Esophagus muscularis mucosa (tissue), 4 donors: ENCODE data around the gene MLF1. TPM values are rescaled to one million over a fixed set of nuclear protein-coding genes. Genes with fewer than 3 reads are reported as not detected.
A peak's percentile ranks its signal among the peaks of the same experiment; 100 is the strongest.

ENCODE experiments used
- DNase-seq: peaks from one replicate; pipeline ENCODE4 v3.0.0-alpha.2; 2017; ENCODE audit errors: extremely low spot score
- H3K27ac ChIP-seq, 4 donors: fragments of 200-600 bp; sonication (generic); replicated peaks in 1 of 4; 1 replicate in 3 of 4; 2 replicates in 1 of 4; pipeline ENCODE4 v1.5.1; 2016 to 2019; ENCODE audit warnings: mild to moderate bottlenecking in 1 of 4
- H3K27me3 ChIP-seq, 4 donors: fragments of 200-600 bp; sonication (generic); one replicate each; pipeline versions ENCODE4 v1.5.1 to v1.6.0; 2016 to 2019
- H3K36me3 ChIP-seq, 4 donors: fragments of 200-600 bp; sonication (generic); one replicate each; pipeline ENCODE4 v1.5.1; 2016 to 2019
- H3K4me1 ChIP-seq, 4 donors: fragments of 200-600 bp; sonication (generic); one replicate each; pipeline ENCODE4 v1.5.1; 2016 to 2019
- H3K4me3 ChIP-seq, 4 donors: fragments of 200-600 bp; sonication (generic); 1 replicate in 2 of 4; 2 replicates in 2 of 4; pipeline ENCODE4 v1.5.1; 2016 to 2019; ENCODE audit warnings: mild to moderate bottlenecking in 4 of 4, moderate library complexity in 1 of 4
- H3K9me3 ChIP-seq, 4 donors: fragments of 200-600 bp; sonication (generic); 1 replicate in 3 of 4; 2 replicates in 1 of 4; pipeline ENCODE4 v1.5.1; 2016 to 2019
- CTCF ChIP-seq, 3 experiments: fragments of 200-600 bp in 2 of 3; fragments of 450-650 bp in 1 of 3; sonication (generic) in 2 of 3; IDR thresholded peaks; one replicate each; pipeline ENCODE4 v1.5.1; 2017 to 2019; ENCODE audit warnings: antibody characterized with exemption in 3 of 3, mild to moderate bottlenecking in 2 of 3, moderate library complexity in 1 of 3
- EP300 ChIP-seq: sonication (generic); formaldehyde crosslinking; IDR thresholded peaks from one replicate; pipeline ENCODE4 v1.6.1; 2017; ENCODE audit warnings: antibody characterized with exemption
- POLR2A ChIP-seq: fragments of 450-650 bp; IDR thresholded peaks from one replicate; pipeline ENCODE4 v1.6.1; 2017; ENCODE audit warnings: antibody characterized with exemption, moderate library complexity, mild to moderate bottlenecking, low read depth
- POLR2AphosphoS5 ChIP-seq, 2 donors: sonication (generic); formaldehyde crosslinking; IDR thresholded peaks; one replicate each; pipeline ENCODE4 v1.6.1; 2017; ENCODE audit warnings: antibody characterized with exemption in 2 of 2
- WGBS: methylation state at CpG from one replicate; pipeline ENCODE4 v1.1.5; 2018; 5-methylcytosine and 5-hydroxymethylcytosine counted together
- intact Hi-C: fragments of 100-400 bp; cut with DNase I; formaldehyde crosslinking; loops from one replicate; pipeline ENCODE4 v1.15.1; 2023
- total RNA-seq, 4 donors: library from RNA; depleted of rRNA; stranded (reverse); fragments of >200 nt; gene quantifications; one replicate each; pipeline versions ENCODE4 v1.1.0 to v1.2.1, GENCODE V29; 2016

The MLF1 gene
- total RNA-seq, 4 donors from 2014 or later: 7.6 to 15.2 (median 9.9) TPM

DNA sequence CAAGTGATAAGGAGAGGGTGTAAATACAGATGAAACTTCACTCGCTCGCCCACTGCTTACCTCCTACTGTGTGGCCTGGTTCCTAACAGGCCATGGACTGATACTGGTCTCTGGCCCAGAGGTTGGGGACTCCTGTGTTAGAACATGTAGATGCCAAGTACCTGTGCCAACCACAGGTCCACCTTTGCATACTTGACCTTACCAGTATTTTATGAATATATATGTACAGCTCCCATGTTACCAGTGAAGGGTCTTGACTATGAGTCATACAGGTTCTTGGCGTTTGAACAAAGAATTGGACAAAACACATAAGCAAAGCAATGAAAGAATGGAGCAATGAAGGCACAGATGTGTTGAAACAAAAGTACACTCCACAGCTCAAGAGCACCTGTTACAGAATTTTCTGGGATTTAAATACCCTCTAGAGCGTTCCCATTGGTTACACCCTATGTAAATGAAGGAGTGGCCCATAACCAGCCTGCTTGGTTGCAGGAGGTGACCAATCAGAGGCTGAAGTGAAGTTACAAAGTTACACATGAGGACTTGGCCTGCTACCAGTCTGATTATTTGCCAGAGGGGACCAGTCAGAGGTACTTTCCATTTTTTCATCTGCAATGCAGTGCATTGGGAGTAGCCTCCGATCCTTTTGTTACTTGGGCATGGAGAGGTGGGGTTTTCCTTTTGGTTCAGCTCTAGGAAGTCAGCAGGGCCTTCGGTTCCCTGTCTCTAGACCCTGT lies 71.6 kb downstream of the MLF1 start:
- Histone ChIP-seq H3K4me3 (no peak overlapping the region), H3K36me3 (peaks cover 0 to 16% (median 10%) of the 10 kb centered on the region in 4 donors), H3K27ac (no peak overlapping the region), H3K9me3 (no peaks in the 10 kb centered on the region), H3K27me3 (no peaks in the 10 kb centered on the region), H3K4me1 (peaks cover 13 to 30% (median 23%) of the 10 kb centered on the region in 4 donors)
- no peak for TF ChIP-seq POLR2A
- no peak for TF ChIP-seq POLR2AphosphoS5 (IDR thresholded peaks at IDR 0.05)
- TF ChIP-seq CTCF (IDR thresholded peaks at IDR 0.05): no peak
- no peak for TF ChIP-seq EP300
- 80% methylated on average over 6 of the region's 6 CpGs for WGBS
- DNase-seq: no peak
- intact Hi-C loops: no loop called here

DNA sequence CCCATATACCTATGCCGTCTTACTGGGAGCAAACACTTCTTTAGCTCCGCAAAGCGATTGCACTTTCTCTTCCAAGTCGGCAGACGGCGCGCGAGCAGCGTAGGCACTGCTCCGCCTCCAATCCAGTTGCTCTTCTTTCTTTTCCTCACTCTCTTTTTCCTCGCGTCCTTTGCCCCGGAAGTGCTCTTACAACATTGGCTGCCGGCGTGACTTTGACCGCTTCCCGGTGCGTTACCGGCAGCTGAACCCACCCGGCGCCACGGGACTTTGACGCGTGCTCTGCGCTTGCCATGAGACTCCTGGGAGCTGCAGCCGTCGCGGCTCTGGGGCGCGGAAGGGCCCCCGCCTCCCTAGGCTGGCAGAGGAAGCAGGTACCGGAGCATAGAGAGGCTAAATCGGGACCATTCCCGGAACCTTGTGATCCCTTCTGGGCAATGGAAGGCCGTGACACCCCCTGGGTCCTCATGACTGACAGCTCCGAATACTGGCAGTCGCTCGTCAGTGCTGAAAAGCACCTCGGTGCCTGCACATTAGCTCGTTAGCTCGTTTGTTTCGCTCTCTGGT lies 73.4 kb downstream of the MLF1 start, which contains the start of gene GFM1:
Gene GFM1, plus strand, starts transcription at position 183 of the 564 bp plus-strand sequence. Its CDS starts 108 bp downstream, at position 291.
- intact Hi-C loops: no loop called here
- Histone ChIP-seq H3K4me1 (peaks cover 18 to 31% (median 23%) of the 10 kb centered on the region in 4 donors), H3K27ac (peak within 1 kb of the TSS; percentile 84 to 90 (median 89)), H3K4me3 (peak within 1 kb of the TSS; percentile 85 to 97 (median 88)), H3K36me3 (peaks cover 0 to 31% (median 18%) of the 10 kb centered on the region in 4 donors), H3K9me3 (no peaks in the 10 kb centered on the region), H3K27me3 (no peaks in the 10 kb centered on the region)
- WGBS: under 1% methylated on average over 42 of the region's 42 CpGs
- TF ChIP-seq CTCF (IDR thresholded peaks at IDR 0.05) (peak in 2 of 3 experiments; percentile 88 to 92), POLR2AphosphoS5 (IDR thresholded peaks at IDR 0.05) (peak; percentile 83 to 92), POLR2A (no peak), EP300 (peak; percentile 10)
- DNase-seq: peak; percentile 97

- no peak overlapping the region for H3K4me3 ChIP-seq
- peaks cover 18 to 26% (median 22%) of the 10 kb centered on the region in 4 donors for H3K4me1 ChIP-seq
- H3K9me3 ChIP-seq: no peaks in the 10 kb centered on the region
- no peak for DNase-seq
- H3K27ac ChIP-seq: no peak overlapping the region
- no peak for TF ChIP-seq EP300
- TF ChIP-seq POLR2A: no peak
- no peak for TF ChIP-seq POLR2AphosphoS5 (IDR thresholded peaks at IDR 0.05)
- TF ChIP-seq CTCF (IDR thresholded peaks at IDR 0.05): no peak
- intact Hi-C loops: no loop called here
- H3K36me3 ChIP-seq: peaks cover 27 to 82% (median 60%) of the 10 kb centered on the region in 4 donors
- no peaks in the 10 kb centered on the region for H3K27me3 ChIP-seq
- WGBS: 86% methylated on average over 4 of the region's 4 CpGs
Measured at GRCh38 chr3:158649791-158650190, 78.8 kb downstream of the MLF1 start.

GRCh38 chr3:158651192-158651591 lies 80.2 kb downstream of the MLF1 start:
- Histone ChIP-seq H3K9me3 (no peaks in the 10 kb centered on the region), H3K27ac (no peak overlapping the region), H3K27me3 (no peaks in the 10 kb centered on the region), H3K36me3 (peaks cover 27 to 96% (median 74%) of the 10 kb centered on the region in 4 donors), H3K4me1 (peaks cover 7 to 12% (median 9%) of the 10 kb centered on the region in 4 donors), H3K4me3 (no peak overlapping the region)
- TF ChIP-seq POLR2A (no peak), POLR2AphosphoS5 (IDR thresholded peaks at IDR 0.05) (no peak), EP300 (no peak), CTCF (IDR thresholded peaks at IDR 0.05) (no peak)
- intact Hi-C loops: no loop called here
- no peak for DNase-seq
- WGBS: 96% methylated on average over 2 of the region's 2 CpGs
